Stimulated activated CD4-positive, alpha-beta T cell treated with anti-CD3 and anti-CD28 coated beads, Interleukin-1b, Interleukin-23, amount 100 ng/mL, for 48 hours (primary cell): ENCODE data around the gene GALNT16.
"Not testable (repeated sequence)": the region's sequence is repeated elsewhere in the genome, so short reads cannot be mapped to it uniquely, and the experiment has no call there.

Source experiments
- DNase-seq: peaks from one replicate; pipeline ENCODE4 v3.0.0-alpha.2; 2020

The GALNT16 gene

GRCh38 chr14:69370061-69370460 lies 110.1 kb downstream of the GALNT16 start:
- no peak for DNase-seq

- DNase-seq = no peak
Measured at GRCh38 chr14:69372146-69372545, 112.2 kb downstream of the GALNT16 start.

- no peak for DNase-seq
Measured at GRCh38 chr14:69373104-69373503, 113.1 kb downstream of the GALNT16 start.

GRCh38 chr14:69374235-69374634 lies 114.3 kb downstream of the GALNT16 start:
- DNase-seq = no peak

- no peak for DNase-seq
Measured at GRCh38 chr14:69375182-69375581, 115.2 kb downstream of the GALNT16 start.

GRCh38 chr14:69375722-69376121 lies 115.8 kb downstream of the GALNT16 start:
- DNase-seq = no peak

GRCh38 chr14:69376439-69376838 lies 116.5 kb downstream of the GALNT16 start:
- DNase-seq = no peak

- no peak for DNase-seq
Measured at GRCh38 chr14:69378274-69378673, 118.3 kb downstream of the GALNT16 start.

GRCh38 chr14:69387311-69387710 lies 127.4 kb downstream of the GALNT16 start:
- DNase-seq = no peak

- DNase-seq = not testable (repeated sequence)
Measured at GRCh38 chr14:69391400-69391799, 131.4 kb downstream of the GALNT16 start.

GRCh38 chr14:69392481-69392880 lies 132.5 kb downstream of the GALNT16 start:
- DNase-seq = no peak

- no peak for DNase-seq
Measured at GRCh38 chr14:69395929-69396328, 136.0 kb downstream of the GALNT16 start.

- peak; percentile 94 for DNase-seq
Measured at GRCh38 chr14:69398053-69398817, 138.3 kb downstream of the GALNT16 start, which contains the start of the genes ERH and SLC39A9. TSS of gene ERH (minus strand) at chr14:69398299. CDS start at chr14:69398233, 66 bp downstream. TSS of gene SLC39A9 (plus strand) at chr14:69398692. CDS start at chr14:69399370, 678 bp downstream.

- DNase-seq = no peak
Measured at GRCh38 chr14:69398818-69399210, 138.9 kb downstream of the GALNT16 start.

- no peak for DNase-seq
Measured at GRCh38 chr14:69399750-69400149, 139.8 kb downstream of the GALNT16 start.

- DNase-seq = no peak
Measured at GRCh38 chr14:69400154-69400553, 140.2 kb downstream of the GALNT16 start.

GRCh38 chr14:69401841-69402240 lies 141.9 kb downstream of the GALNT16 start:
- DNase-seq = no peak

GRCh38 chr14:69404478-69404877 lies 144.5 kb downstream of the GALNT16 start:
- DNase-seq = no peak

GRCh38 chr14:69404883-69405282 lies 144.9 kb downstream of the GALNT16 start:
- no peak for DNase-seq

GRCh38 chr14:69405762-69406161 lies 145.8 kb downstream of the GALNT16 start:
- DNase-seq = no peak
